ENCODE measurements around the gene THNSL1.

THNSL1 gene

GRCh38 chr10:25052012-25052411 is 35.6 kb downstream of the THNSL1 start:
- no CpG with 5 or more reads among the region's 1 CpG for WGBS, 2 experiments
- Histone ChIP-seq H3K9me3 (ENCODE audit: control insufficient read depth, low read length) (no peaks in the 10 kb centered on the region), H3K27ac (ENCODE audit: insufficient read depth, low read depth, low read length, poor library complexity, severe bottlenecking) (no peak overlapping the region), H3K36me3 (ENCODE audit: control insufficient read depth, insufficient read depth, low read length) (no peaks in the 10 kb centered on the region), H3K4me1 (ENCODE audit: control insufficient read depth, insufficient read depth, low read length) (no peaks in the 10 kb centered on the region), H3K4me3 (ENCODE audit: insufficient read depth, low read depth, low read length) (no peak overlapping the region), H3K27me3 (ENCODE audit: control insufficient read depth, insufficient read depth, low read length, poor library complexity, severe bottlenecking) (no peaks in the 10 kb centered on the region)

GRCh38 chr10:25056726-25057125 is 40.3 kb downstream of the THNSL1 start:
- no peaks in the 10 kb centered on the region for H3K4me1 ChIP-seq (ENCODE audit: control insufficient read depth, insufficient read depth, low read length)
- H3K36me3 ChIP-seq (ENCODE audit: control insufficient read depth, insufficient read depth, low read length): no peaks in the 10 kb centered on the region
- no peaks in the 10 kb centered on the region for H3K9me3 ChIP-seq (ENCODE audit: control insufficient read depth, low read length)
- no peak overlapping the region for H3K4me3 ChIP-seq (ENCODE audit: insufficient read depth, low read depth, low read length)
- H3K27ac ChIP-seq (ENCODE audit: insufficient read depth, low read depth, low read length, poor library complexity, severe bottlenecking): no peak overlapping the region
- no peaks in the 10 kb centered on the region for H3K27me3 ChIP-seq (ENCODE audit: control insufficient read depth, insufficient read depth, low read length, poor library complexity, severe bottlenecking)
- WGBS, 2 experiments: 82 to 92% methylated on average over 2 to 3 of the region's 3 CpGs

GRCh38 chr10:25057886-25058285 is 41.5 kb downstream of the THNSL1 start:
- Histone ChIP-seq H3K27ac (ENCODE audit: insufficient read depth, low read depth, low read length, poor library complexity, severe bottlenecking) (no peak overlapping the region), H3K36me3 (ENCODE audit: control insufficient read depth, insufficient read depth, low read length) (no peaks in the 10 kb centered on the region), H3K27me3 (ENCODE audit: control insufficient read depth, insufficient read depth, low read length, poor library complexity, severe bottlenecking) (no peaks in the 10 kb centered on the region), H3K4me1 (ENCODE audit: control insufficient read depth, insufficient read depth, low read length) (no peaks in the 10 kb centered on the region), H3K4me3 (ENCODE audit: insufficient read depth, low read depth, low read length) (no peak overlapping the region), H3K9me3 (ENCODE audit: control insufficient read depth, low read length) (no peaks in the 10 kb centered on the region)
- 91 to 95% methylated on average over 4 of the region's 4 CpGs for WGBS, 2 experiments

- H3K27me3 ChIP-seq (ENCODE audit: control insufficient read depth, insufficient read depth, low read length, poor library complexity, severe bottlenecking): no peaks in the 10 kb centered on the region
- no peaks in the 10 kb centered on the region for H3K9me3 ChIP-seq (ENCODE audit: control insufficient read depth, low read length)
- H3K36me3 ChIP-seq (ENCODE audit: control insufficient read depth, insufficient read depth, low read length): no peaks in the 10 kb centered on the region
- no peak overlapping the region for H3K27ac ChIP-seq (ENCODE audit: insufficient read depth, low read depth, low read length, poor library complexity, severe bottlenecking)
- 86 to 90% methylated on average over 7 of the region's 7 CpGs for WGBS, 2 experiments
- no peak overlapping the region for H3K4me3 ChIP-seq (ENCODE audit: insufficient read depth, low read depth, low read length)
- no peaks in the 10 kb centered on the region for H3K4me1 ChIP-seq (ENCODE audit: control insufficient read depth, insufficient read depth, low read length)
Measured at GRCh38 chr10:25059990-25060389, 43.6 kb downstream of the THNSL1 start.

- H3K27ac ChIP-seq (ENCODE audit: insufficient read depth, low read depth, low read length, poor library complexity, severe bottlenecking): no peak overlapping the region
- H3K9me3 ChIP-seq (ENCODE audit: control insufficient read depth, low read length): no peaks in the 10 kb centered on the region
- H3K4me1 ChIP-seq (ENCODE audit: control insufficient read depth, insufficient read depth, low read length): no peaks in the 10 kb centered on the region
- H3K36me3 ChIP-seq (ENCODE audit: control insufficient read depth, insufficient read depth, low read length): no peaks in the 10 kb centered on the region
- H3K27me3 ChIP-seq (ENCODE audit: control insufficient read depth, insufficient read depth, low read length, poor library complexity, severe bottlenecking): no peaks in the 10 kb centered on the region
- no peak overlapping the region for H3K4me3 ChIP-seq (ENCODE audit: insufficient read depth, low read depth, low read length)
- 94% methylated on average over 7 of the region's 7 CpGs for WGBS, 2 experiments
Measured at GRCh38 chr10:25061125-25061524, 44.7 kb downstream of the THNSL1 start.

GRCh38 chr10:25061711-25062449 is 45.5 kb downstream of the THNSL1 start:
- 89 to 91% methylated on average over 11 of the region's 11 CpGs for WGBS, 2 experiments
- Histone ChIP-seq H3K36me3 (ENCODE audit: control insufficient read depth, insufficient read depth, low read length) (no peaks in the 10 kb centered on the region), H3K4me1 (ENCODE audit: control insufficient read depth, insufficient read depth, low read length) (no peaks in the 10 kb centered on the region), H3K4me3 (ENCODE audit: insufficient read depth, low read depth, low read length) (no peak overlapping the region), H3K27me3 (ENCODE audit: control insufficient read depth, insufficient read depth, low read length, poor library complexity, severe bottlenecking) (no peaks in the 10 kb centered on the region), H3K27ac (ENCODE audit: insufficient read depth, low read depth, low read length, poor library complexity, severe bottlenecking) (no peak overlapping the region), H3K9me3 (ENCODE audit: control insufficient read depth, low read length) (no peaks in the 10 kb centered on the region)

- no peak overlapping the region for H3K4me3 ChIP-seq (ENCODE audit: insufficient read depth, low read depth, low read length)
- H3K9me3 ChIP-seq (ENCODE audit: control insufficient read depth, low read length): no peaks in the 10 kb centered on the region
- H3K4me1 ChIP-seq (ENCODE audit: control insufficient read depth, insufficient read depth, low read length): no peaks in the 10 kb centered on the region
- H3K36me3 ChIP-seq (ENCODE audit: control insufficient read depth, insufficient read depth, low read length): no peaks in the 10 kb centered on the region
- no peak overlapping the region for H3K27ac ChIP-seq (ENCODE audit: insufficient read depth, low read depth, low read length, poor library complexity, severe bottlenecking)
- 95 to 96% methylated on average over 1 of the region's 1 CpG for WGBS, 2 experiments
- no peaks in the 10 kb centered on the region for H3K27me3 ChIP-seq (ENCODE audit: control insufficient read depth, insufficient read depth, low read length, poor library complexity, severe bottlenecking)
Measured at GRCh38 chr10:25063157-25063556, 46.7 kb downstream of the THNSL1 start.

- Histone ChIP-seq H3K4me3 (ENCODE audit: insufficient read depth, low read depth, low read length) (no peak overlapping the region), H3K4me1 (ENCODE audit: control insufficient read depth, insufficient read depth, low read length) (no peaks in the 10 kb centered on the region), H3K36me3 (ENCODE audit: control insufficient read depth, insufficient read depth, low read length) (no peaks in the 10 kb centered on the region), H3K27me3 (ENCODE audit: control insufficient read depth, insufficient read depth, low read length, poor library complexity, severe bottlenecking) (no peaks in the 10 kb centered on the region), H3K27ac (ENCODE audit: insufficient read depth, low read depth, low read length, poor library complexity, severe bottlenecking) (no peak overlapping the region), H3K9me3 (ENCODE audit: control insufficient read depth, low read length) (no peaks in the 10 kb centered on the region)
- 90 to 95% methylated on average over 8 of the region's 8 CpGs for WGBS, 2 experiments
Measured at GRCh38 chr10:25063644-25064043, 47.2 kb downstream of the THNSL1 start.

- no peaks in the 10 kb centered on the region for H3K27me3 ChIP-seq (ENCODE audit: control insufficient read depth, insufficient read depth, low read length, poor library complexity, severe bottlenecking)
- no peaks in the 10 kb centered on the region for H3K4me1 ChIP-seq (ENCODE audit: control insufficient read depth, insufficient read depth, low read length)
- 83 to 87% methylated on average over 2 of the region's 2 CpGs for WGBS, 2 experiments
- H3K27ac ChIP-seq (ENCODE audit: insufficient read depth, low read depth, low read length, poor library complexity, severe bottlenecking): no peak overlapping the region
- H3K4me3 ChIP-seq (ENCODE audit: insufficient read depth, low read depth, low read length): no peak overlapping the region
- H3K9me3 ChIP-seq (ENCODE audit: control insufficient read depth, low read length): no peaks in the 10 kb centered on the region
- no peaks in the 10 kb centered on the region for H3K36me3 ChIP-seq (ENCODE audit: control insufficient read depth, insufficient read depth, low read length)
Measured at GRCh38 chr10:25064401-25064800, 48.0 kb downstream of the THNSL1 start.

- Histone ChIP-seq H3K27me3 (ENCODE audit: control insufficient read depth, insufficient read depth, low read length, poor library complexity, severe bottlenecking) (no peaks in the 10 kb centered on the region), H3K9me3 (ENCODE audit: control insufficient read depth, low read length) (no peaks in the 10 kb centered on the region), H3K4me3 (ENCODE audit: insufficient read depth, low read depth, low read length) (no peak overlapping the region), H3K27ac (ENCODE audit: insufficient read depth, low read depth, low read length, poor library complexity, severe bottlenecking) (no peak overlapping the region), H3K4me1 (ENCODE audit: control insufficient read depth, insufficient read depth, low read length) (no peaks in the 10 kb centered on the region), H3K36me3 (ENCODE audit: control insufficient read depth, insufficient read depth, low read length) (no peaks in the 10 kb centered on the region)
- WGBS, 2 experiments: 88 to 94% methylated on average over 4 of the region's 4 CpGs
Measured at GRCh38 chr10:25065761-25066476, 49.5 kb downstream of the THNSL1 start.

Data from ectodermal cell (in vitro differentiated cells).